GM21423 (cell line): Measurements from ENCODE around the gene SACS.
"Not testable (repeated sequence)": the region's sequence is repeated elsewhere in the genome, so short reads cannot be mapped to it uniquely, and the experiment has no call there.

Source experiments
- ATAC-seq: cut with Tn5 transposase; IDR thresholded peaks from one replicate; pipeline ENCODE4 v1.9.1; 2021; ENCODE audit warnings: mild to moderate bottlenecking, moderate library complexity; ENCODE audit not compliant: unreplicated experiment

The SACS gene

DNA sequence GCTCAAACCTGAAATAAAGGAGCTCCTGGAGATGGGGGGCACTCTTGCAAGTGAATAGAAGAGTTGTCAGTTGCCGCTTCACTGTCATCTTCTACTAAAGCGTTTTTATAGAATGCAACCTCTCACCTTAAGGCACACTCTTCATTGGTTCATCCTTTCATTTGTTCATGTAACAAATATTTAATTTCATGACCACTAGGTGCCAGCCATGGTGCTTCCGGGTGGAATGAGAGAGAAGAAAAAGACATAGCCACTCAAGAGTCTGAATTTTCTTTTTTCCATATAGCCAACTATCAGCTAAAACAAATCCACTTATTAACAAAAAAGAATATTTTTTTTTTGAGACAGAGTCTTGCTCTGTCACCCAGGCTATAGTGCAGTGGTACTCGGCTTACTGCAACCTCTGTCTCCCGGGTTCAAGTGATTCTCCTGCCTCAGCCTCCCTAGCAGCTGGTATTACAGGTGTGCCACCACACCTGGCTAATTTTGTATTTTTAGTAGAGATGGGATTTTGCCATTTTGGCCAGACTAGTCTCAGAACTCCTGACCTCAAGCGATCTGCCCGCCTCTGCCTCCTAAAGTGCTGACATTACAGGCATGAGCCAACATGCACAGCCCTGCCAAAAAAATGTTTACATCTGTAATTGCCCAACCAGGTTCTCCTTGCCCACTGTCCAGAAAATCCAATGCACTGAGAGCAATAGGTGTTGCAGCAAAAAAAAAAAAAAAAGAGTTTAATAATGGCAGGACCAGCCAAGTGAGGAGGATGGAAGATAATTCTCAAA is 22.1 kb upstream of the SACS start:
- no peak for ATAC-seq

DNA sequence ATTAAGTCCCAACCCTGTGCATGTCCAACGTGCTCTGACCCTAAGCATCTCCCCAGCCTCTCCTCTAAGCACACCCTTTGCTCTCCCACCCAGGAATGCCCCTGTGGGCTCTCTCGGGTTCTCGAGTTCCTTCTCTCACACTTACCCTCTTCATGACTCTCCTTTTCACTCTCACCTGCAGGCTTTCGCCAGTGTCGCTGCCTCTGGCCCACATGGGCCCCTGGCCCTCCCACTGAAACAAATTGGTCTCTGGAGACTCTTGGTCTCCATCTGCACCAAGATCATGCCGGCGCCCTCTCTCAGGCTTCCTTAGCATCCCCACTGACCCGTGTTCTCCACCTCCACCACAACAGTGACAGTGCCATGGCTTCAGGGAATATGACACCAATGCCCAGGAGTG is 19.6 kb upstream of the SACS start:
- ATAC-seq = no peak

DNA sequence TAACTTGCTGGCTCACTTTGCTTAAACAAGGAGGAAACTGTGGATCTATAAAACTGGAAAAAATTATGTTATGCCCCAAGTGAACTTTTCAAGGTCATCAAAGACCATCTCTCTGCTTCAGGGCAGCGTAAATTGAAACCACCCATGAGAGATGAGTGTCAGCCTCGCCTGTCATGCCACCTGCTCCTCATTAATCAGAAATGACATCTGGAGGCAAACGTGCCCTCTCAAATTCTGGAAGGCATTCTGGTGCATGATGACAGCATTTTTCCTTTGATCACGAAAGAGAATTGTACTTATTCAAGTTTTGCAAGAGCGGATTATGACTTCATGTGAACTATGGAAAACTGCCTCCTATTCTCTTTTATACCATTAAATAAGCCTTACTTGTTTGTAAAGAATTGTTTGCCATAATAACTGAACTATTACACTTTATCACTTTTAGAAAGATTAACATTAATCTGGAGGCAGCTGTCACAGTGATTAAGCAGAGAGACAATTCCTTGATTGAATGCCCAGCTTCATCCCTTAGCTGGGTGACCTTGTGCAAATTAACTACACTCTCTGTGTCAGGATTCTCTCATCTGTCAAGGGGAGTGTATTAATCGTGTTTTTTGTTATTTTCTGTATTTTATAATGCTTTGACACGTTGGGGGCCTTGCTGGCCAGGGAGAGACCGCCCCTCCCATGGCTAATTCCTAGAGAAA is 17.0 kb upstream of the SACS start:
- ATAC-seq = no peak

DNA sequence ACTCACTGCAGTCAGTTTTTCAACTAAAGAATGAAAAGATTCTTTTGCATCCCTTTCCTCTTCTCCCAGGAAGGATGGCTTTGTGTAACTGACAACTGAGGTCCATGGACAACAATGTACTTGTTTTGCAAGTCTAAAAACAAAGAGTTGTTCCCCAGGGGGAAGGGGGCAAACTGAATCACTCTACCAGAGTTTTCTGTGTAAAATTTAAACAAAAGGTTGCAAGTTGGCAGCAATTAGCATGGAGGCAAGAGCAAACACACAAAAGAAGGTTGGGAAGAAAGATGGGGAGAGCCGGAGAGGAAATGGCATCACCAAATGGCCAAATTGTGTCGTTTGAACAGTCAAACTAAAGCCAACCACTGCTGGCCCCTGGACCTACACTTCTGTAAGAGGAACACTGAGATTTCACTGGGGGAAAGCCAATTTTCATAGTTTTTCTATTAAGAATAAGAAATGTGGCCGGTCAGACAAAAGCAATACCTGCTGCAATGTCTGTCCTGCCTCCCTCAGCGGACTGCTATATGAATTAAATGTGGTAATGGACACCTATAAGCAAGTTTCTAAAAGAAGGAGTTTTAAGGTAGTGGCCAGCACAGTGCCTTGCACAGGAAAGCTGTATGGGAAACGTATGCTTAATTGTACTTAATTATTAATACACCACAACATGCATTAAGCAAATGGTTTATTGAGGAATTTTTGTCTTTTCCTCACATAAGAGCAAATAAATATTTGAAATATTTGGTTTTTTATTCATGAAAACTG is 16.1 kb upstream of the SACS start:
- no peak for ATAC-seq

DNA sequence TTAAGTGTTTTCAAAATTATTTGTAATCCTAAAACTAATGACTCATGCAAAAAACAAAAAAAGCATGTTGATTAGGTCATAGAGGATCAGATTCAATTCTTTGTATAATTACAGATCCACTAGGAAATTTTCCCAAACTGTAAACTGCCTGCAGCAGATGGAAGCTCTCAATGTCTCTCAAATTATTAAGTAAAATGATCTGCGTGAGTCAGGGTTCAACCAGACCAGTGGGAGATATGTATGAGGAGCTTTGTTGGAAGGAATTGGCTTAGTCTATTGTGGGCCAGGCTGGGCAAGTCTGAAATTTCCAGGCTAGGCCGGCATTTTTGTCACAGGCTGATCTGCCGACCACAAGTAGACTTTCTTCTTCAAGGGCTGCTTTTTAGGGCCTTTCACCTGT is 14.4 kb upstream of the SACS start:
- ATAC-seq = no peak

DNA sequence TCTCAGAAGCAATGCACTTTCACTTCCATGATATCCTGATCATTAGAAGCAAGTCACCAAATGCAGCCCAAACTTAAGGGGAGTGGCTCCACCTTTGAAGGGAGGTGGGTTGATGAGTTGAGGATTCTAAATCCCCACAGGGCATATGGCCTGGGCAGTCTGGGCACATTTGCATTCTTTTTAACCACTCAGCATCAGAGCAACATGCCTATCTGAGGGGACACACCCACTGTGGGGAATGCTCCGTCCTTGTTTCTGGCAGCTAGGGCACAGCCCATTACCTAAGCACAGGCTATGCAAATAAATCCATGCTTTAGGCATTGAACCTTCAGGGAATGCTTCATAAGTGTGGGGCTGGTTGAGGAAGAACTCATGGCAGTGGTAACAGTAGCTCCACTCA is 12.3 kb upstream of the SACS start:
- no peak for ATAC-seq

DNA sequence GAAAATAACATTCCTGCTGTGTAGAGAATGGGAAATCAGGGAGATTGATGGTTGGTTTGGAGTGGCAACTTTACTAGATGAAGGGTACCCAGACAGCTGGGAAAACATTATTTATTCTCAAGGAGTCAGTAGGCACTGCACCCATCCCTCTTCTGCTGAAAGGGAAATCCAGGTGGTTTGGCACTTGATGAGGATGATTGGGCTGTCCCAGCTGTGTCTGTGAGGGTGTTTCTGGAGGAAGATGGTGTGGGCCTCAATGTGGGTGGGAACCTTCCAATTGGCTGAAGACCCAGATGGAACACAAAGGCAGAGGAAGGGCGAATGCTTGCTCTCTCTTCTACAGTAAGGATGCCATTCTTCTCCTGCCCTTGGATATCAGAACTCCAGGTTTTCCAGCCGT is 10.4 kb upstream of the SACS start:
- ATAC-seq = no peak

DNA sequence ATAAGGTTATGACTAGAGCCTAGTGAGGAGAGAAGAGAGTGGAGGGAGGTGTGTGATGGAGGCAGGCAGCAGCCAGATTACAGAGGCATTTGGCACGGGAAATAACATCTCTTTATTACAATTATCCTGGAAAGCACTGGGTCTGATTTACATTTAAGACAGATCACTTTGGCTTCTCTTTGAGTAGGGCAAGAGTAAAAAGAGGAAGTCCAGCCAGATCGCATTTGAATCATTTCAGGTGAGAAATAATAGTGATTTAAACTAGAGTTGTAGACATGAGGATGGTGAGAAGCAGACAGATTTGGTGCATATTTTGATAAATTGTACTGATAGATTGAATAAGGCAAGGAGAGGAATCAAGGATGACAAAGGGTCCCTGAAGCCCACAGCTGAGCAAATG is 9.6 kb upstream of the SACS start:
- no peak for ATAC-seq

DNA sequence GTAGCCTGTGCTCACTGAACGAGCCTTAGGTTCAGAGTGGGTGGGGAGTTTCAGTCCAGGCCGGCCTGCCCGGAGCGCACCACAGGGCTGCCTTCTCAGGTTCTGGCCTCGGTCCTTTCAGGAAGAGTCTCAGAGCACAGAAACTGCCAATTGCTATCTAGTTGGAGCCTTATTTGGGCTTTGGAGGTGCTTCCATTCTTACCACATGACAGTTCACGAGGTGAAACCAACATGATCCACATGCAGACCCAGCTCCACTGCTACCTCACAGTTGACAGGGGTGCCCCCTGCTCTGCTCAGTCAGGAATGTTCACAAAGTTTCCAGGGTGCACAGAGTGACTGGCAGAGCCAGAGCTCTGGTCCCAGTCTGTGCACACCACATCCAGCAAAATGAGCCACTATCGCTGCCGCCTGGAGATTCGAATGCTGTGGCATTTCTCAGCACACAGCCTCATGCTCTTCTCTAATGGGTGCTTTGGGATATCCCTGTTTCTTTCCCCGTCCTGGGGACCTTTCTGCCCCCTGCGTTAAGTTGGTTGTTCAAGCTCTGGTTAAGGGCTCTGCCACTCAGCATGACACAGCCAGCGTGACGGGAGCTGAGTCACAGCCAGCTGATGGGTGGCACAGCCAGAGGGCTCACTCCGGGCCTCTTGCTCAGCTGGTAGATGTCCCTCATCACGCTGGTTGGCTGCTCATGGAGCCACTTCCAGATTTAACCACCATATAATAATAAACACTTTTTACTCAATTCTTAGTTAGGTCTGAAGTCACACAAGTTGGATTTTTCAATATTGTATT is 7.5 kb upstream of the SACS start:
- no peak for ATAC-seq

DNA sequence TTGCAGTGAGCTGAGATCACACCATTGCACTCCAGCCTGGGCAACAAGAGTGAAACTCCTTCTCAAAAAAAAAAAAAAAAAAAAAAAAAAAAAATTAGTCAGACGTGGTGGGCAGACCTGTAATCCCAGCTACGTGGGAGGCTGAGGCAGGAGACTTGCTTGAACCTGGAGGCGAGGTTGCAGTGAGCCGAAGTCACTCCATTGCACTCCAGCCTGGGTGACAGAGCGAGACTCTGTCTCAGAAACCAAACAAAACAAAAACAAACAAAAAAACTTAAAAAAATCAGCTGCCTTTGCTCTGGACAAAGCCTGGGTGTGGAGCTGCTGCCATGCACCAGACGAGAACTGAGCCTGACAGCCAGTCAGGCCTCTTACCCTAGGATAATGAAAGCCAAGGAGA is 6.8 kb upstream of the SACS start:
- not testable (repeated sequence) for ATAC-seq

DNA sequence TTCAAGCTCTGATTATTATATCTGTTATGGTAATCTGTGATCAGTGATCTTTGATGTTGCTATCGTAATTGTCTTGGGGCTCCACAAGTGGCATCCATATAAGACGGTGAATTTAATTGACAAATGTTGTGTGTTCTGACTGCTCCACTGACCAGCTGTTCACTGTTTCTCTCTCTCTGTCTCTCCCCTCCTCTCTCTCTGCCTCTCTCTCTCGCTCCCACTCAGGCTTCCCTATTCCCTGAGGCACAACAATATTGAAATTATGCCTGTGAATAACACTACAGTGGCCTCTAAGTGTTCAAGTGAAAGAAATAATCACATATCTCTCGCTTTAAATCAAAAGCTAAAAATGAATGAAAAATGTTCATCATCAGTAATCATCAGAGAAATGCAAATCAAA is 4.4 kb upstream of the SACS start:
- no peak for ATAC-seq

DNA sequence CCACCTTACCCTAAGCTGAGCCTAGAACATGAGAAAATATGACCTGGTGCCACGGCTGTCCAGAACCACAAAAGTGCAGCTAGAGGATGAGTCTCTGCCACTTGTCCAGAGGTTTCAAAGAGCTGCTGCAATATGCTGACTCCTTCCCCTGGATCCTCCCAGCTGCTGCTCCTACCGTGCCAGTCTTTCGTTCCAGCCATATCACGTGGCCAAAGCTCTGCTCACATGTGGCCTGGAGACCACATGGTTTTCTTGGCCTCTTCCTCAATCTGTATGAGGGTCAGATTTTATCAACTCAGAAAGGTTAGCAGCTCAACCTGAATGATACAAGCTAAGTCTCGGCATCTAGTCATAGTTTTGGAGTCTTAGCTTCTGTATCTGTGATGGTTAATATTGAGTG is 3.2 kb upstream of the SACS start:
- no peak for ATAC-seq

DNA sequence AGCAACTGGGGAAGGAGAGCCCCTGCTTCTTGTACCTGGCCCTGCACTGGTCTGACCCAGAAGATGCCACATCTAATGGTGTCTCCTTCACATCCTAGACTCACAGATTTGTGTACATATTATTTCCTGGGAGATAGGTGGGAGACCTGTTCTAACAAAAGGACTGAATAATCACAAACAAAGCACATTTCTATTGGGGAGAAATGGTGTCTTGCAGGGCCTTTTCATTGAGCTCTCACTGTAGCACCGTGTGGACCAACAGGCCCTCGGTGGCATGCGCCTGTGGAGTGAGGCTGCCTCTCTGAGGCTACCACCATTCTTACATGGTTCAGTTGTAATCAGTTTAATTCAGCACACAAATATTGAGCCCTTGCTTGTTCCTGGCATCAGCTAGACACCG is 989 bp upstream of the SACS start:
- ATAC-seq = no peak

DNA sequence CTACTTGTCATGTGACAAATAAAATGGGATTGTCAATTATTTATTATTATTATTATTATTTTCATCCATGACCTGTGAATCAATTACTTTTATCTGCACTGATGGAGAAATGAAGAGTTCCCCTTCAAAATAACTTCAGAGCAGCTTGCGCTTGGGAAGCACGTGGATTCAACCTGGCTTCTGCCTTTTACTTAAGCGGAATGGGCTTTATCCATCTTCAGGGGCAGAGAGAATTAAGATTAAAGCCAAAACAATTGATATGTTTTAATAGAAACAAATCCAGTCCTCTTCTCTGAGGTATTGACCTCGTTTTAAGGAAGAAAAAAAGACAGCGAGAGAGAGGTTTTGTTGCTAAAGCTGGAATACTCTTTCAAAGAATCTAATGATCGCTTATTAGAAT is 876 bp downstream of the SACS start:
- ATAC-seq = no peak

DNA sequence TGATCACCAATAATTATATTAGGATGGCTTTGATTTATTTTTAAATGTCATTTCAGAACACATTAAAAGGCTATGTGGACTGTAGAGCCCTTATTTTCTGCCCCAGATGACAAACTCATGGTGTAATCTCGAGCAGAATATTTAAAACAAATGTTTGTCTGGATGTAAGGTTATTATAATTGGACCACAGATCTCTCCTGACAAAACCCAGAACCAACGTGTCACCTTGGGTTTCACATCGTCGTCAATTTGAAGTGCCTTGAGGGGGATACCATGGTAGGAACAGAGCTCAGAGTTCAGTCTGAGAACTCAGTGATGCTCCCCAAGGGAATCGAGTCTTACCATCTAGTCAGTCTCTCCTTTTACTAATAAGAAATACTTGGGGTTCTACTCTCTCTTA is 2.8 kb downstream of the SACS start:
- ATAC-seq = no peak

DNA sequence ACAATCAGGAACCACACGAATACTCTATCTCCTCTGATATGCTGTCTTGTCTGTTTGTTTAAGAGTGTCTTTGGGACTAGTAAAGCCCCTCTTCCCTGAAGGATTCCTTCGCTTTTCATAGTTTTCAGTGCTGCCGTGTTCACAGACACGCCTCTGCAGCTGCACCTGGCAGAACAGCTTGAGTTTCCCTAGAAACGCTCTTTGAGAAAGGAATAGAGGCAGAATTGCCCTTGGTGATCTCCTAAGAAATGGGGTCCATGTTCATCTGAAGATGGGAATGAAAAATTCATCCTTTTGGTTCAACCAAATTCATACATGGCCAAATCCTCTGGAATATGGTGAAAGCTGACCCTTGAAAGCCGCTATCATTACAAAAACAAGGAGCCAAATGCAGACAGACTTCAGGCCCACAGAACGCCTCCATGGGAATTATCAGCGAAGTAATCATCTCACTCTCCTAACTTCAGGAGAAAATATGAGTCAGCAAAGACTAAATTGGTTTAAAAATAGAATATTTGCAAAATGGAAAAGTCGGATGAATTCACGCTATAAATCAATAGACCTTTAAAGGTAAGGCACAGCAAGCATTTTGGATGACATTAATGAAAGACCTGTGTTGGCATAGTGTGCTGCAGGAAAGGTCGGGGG is 5.5 kb downstream of the SACS start:
- no peak for ATAC-seq

DNA sequence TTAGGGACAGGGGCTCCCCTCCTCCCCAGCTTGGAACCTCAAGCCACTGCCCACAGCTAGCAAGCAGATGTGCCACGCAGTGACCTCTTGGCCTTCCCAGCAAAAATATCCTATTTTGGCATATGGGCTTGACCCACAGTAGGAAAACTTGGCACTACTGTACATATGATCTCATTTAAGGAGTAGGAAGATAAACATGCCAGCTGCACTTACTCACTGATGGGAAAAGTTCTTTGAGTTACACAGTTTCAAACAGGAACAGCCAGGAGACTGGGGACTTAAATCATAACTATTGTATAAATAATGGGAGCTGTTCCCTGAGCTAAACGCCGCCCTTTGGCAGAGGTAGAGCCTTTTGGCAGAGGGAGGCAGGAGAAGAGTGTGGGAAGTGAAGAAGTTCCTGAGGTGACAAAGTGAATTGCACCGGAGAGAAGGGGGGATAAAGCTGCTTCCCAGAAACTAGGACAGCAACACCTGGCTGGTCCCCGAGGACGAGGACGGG is 6.1 kb downstream of the SACS start:
- no peak for ATAC-seq

DNA sequence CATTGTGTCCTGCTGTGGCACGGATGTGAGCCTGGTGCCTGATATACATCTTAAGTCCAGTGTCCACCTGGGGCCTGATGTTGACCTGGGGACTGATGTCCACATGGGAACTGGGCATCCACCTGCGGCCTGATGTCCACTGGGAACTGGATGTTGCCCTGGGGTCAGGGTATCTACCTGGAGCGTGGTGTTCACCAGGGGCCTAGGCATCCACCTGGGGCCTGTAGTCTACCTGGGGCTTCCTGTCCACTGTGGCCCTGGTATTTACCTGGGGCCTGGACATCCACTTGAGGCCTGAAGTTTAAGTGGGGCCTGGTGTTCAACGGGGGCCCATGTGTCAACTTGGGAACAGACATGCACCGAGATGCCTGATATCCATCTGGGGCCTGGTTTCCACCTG is 11.9 kb downstream of the SACS start:
- ATAC-seq = no peak

DNA sequence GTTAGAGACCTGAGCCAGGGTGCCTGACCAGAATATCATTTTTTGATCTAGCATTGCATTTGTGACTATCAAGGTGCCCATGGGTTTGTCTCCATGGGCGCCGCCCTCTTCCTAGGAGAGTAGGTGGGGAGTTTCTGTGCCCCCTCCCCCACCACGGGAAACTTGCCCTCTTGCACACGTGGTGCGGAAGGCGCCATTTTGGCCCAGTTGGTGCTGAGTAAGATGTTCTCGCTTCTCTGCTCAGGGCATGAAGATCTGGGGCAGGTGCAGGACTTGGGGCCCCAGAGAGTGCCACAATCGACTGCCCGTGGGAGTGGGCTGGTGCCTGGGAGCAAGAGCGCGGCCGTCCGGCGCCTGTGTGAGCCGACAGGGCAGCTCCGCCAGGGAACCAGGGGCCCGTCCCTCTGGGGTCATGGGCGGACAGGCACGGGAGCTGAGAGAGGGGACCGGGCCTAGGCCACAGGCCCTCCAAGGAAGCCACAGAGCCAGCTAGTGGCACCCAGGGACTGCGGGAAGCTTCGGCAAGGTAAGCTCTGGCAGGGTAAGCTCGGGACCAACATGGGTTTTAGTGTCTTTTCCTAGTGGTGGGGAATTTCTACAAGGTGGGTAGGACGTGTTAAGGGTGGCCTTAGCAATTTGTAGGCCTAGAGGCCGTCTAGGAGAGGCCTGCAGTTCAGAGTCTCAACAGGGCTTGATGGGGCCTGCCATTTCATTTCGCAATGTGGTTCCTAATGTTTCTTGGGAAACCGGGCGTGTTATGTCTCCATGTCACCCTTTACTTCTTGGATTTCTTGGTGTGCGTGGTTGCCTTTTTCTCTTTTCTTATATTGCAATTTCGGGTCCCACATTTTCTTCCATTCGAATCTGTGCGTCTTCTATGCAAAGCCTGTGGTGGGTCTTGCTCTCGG is 14.5 kb downstream of the SACS start:
- ATAC-seq = no peak
